Ovary (tissue), 10 donors: Measurements from ENCODE around the gene POLK. TPM values are rescaled to one million over a fixed set of nuclear protein-coding genes. Genes with fewer than 3 reads are reported as not detected.
A peak's percentile ranks its signal among the peaks of the same experiment; 100 is the strongest.

ENCODE experiments used
- DNase-seq, 5 donors: peaks; one replicate each; pipeline ENCODE4 v3.0.0-alpha.2; 2019 to 2020
- H3K27ac ChIP-seq, 2 donors: fragments of 200-600 bp; one replicate each; pipeline versions ENCODE4 v1.5.1 to v1.8.0; 2019 to 2022
- H3K27me3 ChIP-seq: fragments of 200-600 bp; one replicate; pipeline ENCODE4 v1.8.0; 2022
- H3K36me3 ChIP-seq: fragments of 200-600 bp; sonication (generic); one replicate; pipeline ENCODE4 v1.5.1; 2019
- H3K4me1 ChIP-seq: one replicate; pipeline ENCODE4 v1.8.1; 2013; ENCODE audit warnings: mild to moderate bottlenecking, moderate library complexity; ENCODE audit not compliant: insufficient read depth
- H3K4me3 ChIP-seq: fragments of 200-600 bp; sonication (generic); one replicate; pipeline ENCODE4 v1.5.1; 2017
- H3K9me3 ChIP-seq, 2 donors: fragments of 200-600 bp in 1 of 2; sonication (generic) in 1 of 2; one replicate each; pipeline versions ENCODE4 v1.5.1 to v1.8.1; 2013 to 2019; ENCODE audit warnings: mild to moderate bottlenecking in 1 of 2, moderate library complexity in 1 of 2
- CTCF ChIP-seq, 3 donors: fragments of 450-650 bp in 2 of 3; fragments of 200-600 bp in 1 of 3; IDR thresholded peaks; one replicate each; pipeline versions ENCODE4 v1.5.1 to v1.8.0; 2016 to 2022; ENCODE audit warnings: antibody characterized with exemption in 3 of 3, mild to moderate bottlenecking in 1 of 3
- EP300 ChIP-seq: sonication (generic); formaldehyde crosslinking; IDR thresholded peaks from one replicate; pipeline ENCODE4 v1.6.1; 2017; ENCODE audit warnings: antibody characterized with exemption
- POLR2A ChIP-seq: fragments of 450-650 bp; IDR thresholded peaks from one replicate; pipeline ENCODE4 v1.6.1; 2017; ENCODE audit warnings: antibody characterized with exemption, mild to moderate bottlenecking, moderate library complexity
- WGBS, 3 donors: extraction: QIAGEN DNeasy Blood & Tissue Kit in 1 of 3; methylation state at CpG; one replicate each; pipeline versions ENCODE4 v1.1.5 to v1.1.7; 2013 to 2017; 5-methylcytosine and 5-hydroxymethylcytosine counted together
- intact Hi-C, 4 donors: fragments of 100-400 bp; cut with DNase I; formaldehyde crosslinking; loops; one replicate each; pipeline versions ENCODE4 v1.11.0 to v1.15.1; 2022 to 2023
- long read RNA-seq, 3 donors: library from polyadenylated mRNA in 2 of 3; unstranded in 2 of 3; transcript quantifications; one replicate each; pipeline ENCODE4 v2.0.0 and lab custom pipeline, GENCODE V29; 2021 to 2026
- polyA plus RNA-seq, 2 donors: library from polyadenylated mRNA; stranded (reverse); fragments of 200-250 nt in 1 of 2; fragments of 350-450 nt in 1 of 2; fragmentation: Illumina TruSeq in 1 of 2; extraction: RNeasy Lipid Tissue Mini Kit (QIAGEN cat#74804) in 1 of 2; gene quantifications; one replicate each; pipeline ENCODE4 v1.2.3, GENCODE V29; 2013 to 2014
- total RNA-seq, 7 donors: library from RNA; depleted of rRNA in 2 of 7; stranded (reverse); fragments of >200 nt in 2 of 7; fragmentation: NEBNext Ultra II Directional in 3 of 7; extraction: Animal tissue kit (Norgen Biotek cat#: 25700) in 3 of 7; gene quantifications; one replicate each; pipeline versions ENCODE4 v1.1.0 to v1.2.4, GENCODE V29; 2016 to 2023
- donor health status: DM: no; HTN: no; CAD: no; lungs with moderate emphysema.
- donor health status: DM: no; HTN: no; CAD: no.
- donor health status: Bipolar disorder and iron deficiency.
- donor health status: DM: yes; HTN: yes; CAD: no.
- donor health status: DM: no; HTN: no; CAD: no.
- donor health status: DM: yes; HTN: yes; CAD: no.

POLK gene
- 10 to 100 TPM; 26.5 to 41.0 (median 33.2) TPM for total RNA-seq
- polyA plus RNA-seq, result 10 to 100 TPM in 1 of 2 donors, 1 to 10 TPM in 1; 9.3 to 17.1 TPM
- long read RNA-seq, donor 1, full-length matches to known transcripts, result 1 of 26 reads
- long read RNA-seq, donor 1, partial matches to known transcripts, result 15 of 26 reads
- long read RNA-seq, donor 1, other reads (novel, unspliced or antisense), result 10 of 26 reads
- long read RNA-seq, donor 2, result 0 reads
- long read RNA-seq, donor 3, full-length matches to known transcripts, result 10 of 23 reads
- long read RNA-seq, donor 3, partial matches to known transcripts, result 8 of 23 reads
- long read RNA-seq, donor 3, other reads (novel, unspliced or antisense), result 5 of 23 reads

- peak within 1 kb of the TSS; percentile 62 for H3K4me3 ChIP-seq
- H3K4me1 ChIP-seq, result peaks cover 2% of the 10 kb centered on the region
- H3K36me3 ChIP-seq, result no peaks in the 10 kb centered on the region
- TF ChIP-seq POLR2A, result peak; percentile 48
- no peak for TF ChIP-seq EP300
- TF ChIP-seq CTCF (IDR thresholded peaks at IDR 0.05), result no peak
- 0 to 1% (median 0%) methylated on average over 60 to 71 of the region's 71 CpGs for WGBS, 3 donors
- intact Hi-C loops, result loop anchor here in 1 of 4 donors (10.0 kb wide), 1 partner anchor 177 kb away; the partner anchor contains the start of gene HMGCR
- no peaks in the 10 kb centered on the region for H3K27me3 ChIP-seq
- H3K9me3 ChIP-seq, result no peaks in the 10 kb centered on the region
- DNase-seq, result peak; percentile 96 to 98 (median 97)
- peak within 1 kb of the TSS; percentile 90 to 91 for H3K27ac ChIP-seq
These were observed at the start of gene POLK, which contains the start of gene CERT1 for GRCh38 chr5:75511435-75512382. Gene POLK, plus strand, starts transcription at chr5:75511891. Gene CERT1, minus strand, starts transcription at chr5:75511629. Its CDS starts 422 bp downstream, at chr5:75511207.

GRCh38 chr5:75463726-75464125 lies 48.0 kb upstream of the POLK start:
- no peak overlapping the region for H3K27ac ChIP-seq
- H3K9me3 ChIP-seq, result no peaks in the 10 kb centered on the region
- no peaks in the 10 kb centered on the region for H3K27me3 ChIP-seq
- peaks cover 4% of the 10 kb centered on the region for H3K4me1 ChIP-seq
- 86 to 93% (median 92%) methylated on average over 2 of the region's 2 CpGs for WGBS, 3 donors
- no peak overlapping the region for H3K4me3 ChIP-seq
- intact Hi-C loops, result no loop called here
- no peaks in the 10 kb centered on the region for H3K36me3 ChIP-seq
- TF ChIP-seq EP300, result no peak
- TF ChIP-seq CTCF (IDR thresholded peaks at IDR 0.05), result no peak
- no peak for TF ChIP-seq POLR2A
- DNase-seq, result no peak

GRCh38 chr5:75465480-75465879 lies 46.2 kb upstream of the POLK start:
- no peak overlapping the region for H3K4me3 ChIP-seq
- H3K9me3 ChIP-seq, result no peaks in the 10 kb centered on the region
- WGBS, 3 donors, result 58 to 83% (median 71%) methylated on average over 1 of the region's 1 CpG
- H3K27me3 ChIP-seq, result no peaks in the 10 kb centered on the region
- H3K4me1 ChIP-seq, result peaks cover 2% of the 10 kb centered on the region
- no peaks in the 10 kb centered on the region for H3K36me3 ChIP-seq
- intact Hi-C loops, result no loop called here
- no peak overlapping the region for H3K27ac ChIP-seq
- no peak for DNase-seq
- TF ChIP-seq POLR2A (no peak), CTCF (IDR thresholded peaks at IDR 0.05) (no peak), EP300 (no peak)

GRCh38 chr5:75466006-75466716 lies 45.5 kb upstream of the POLK start:
- Histone ChIP-seq H3K9me3 (no peaks in the 10 kb centered on the region), H3K36me3 (no peaks in the 10 kb centered on the region), H3K27me3 (no peaks in the 10 kb centered on the region), H3K27ac (no peak overlapping the region), H3K4me1 (no peaks in the 10 kb centered on the region), H3K4me3 (no peak overlapping the region)
- WGBS, 3 donors, result 91 to 92% (median 92%) methylated on average over 6 of the region's 6 CpGs
- TF ChIP-seq POLR2A (no peak), EP300 (no peak), CTCF (IDR thresholded peaks at IDR 0.05) (no peak)
- no peak for DNase-seq
- intact Hi-C loops, result no loop called here
